NCI-H2029 treated with DMSO at 0.1 percent for 48 hours (cell line): ENCODE data around the gene CAMK2D.

Experiments
- DNase-seq: peaks from one replicate; lab custom pipeline; 2025; lab: John Stamatoyannopoulos, UW

CAMK2D gene

GRCh38 chr4:113637823-113638561 is 123.5 kb downstream of the CAMK2D start:
- peak; percentile 54 for DNase-seq

GRCh38 chr4:113637363-113637762 is 124.2 kb downstream of the CAMK2D start:
- no peak for DNase-seq

- DNase-seq = no peak
These were observed 124.7 kb downstream of the CAMK2D start for GRCh38 chr4:113636877-113637276.

- no peak for DNase-seq
These were observed 125.1 kb downstream of the CAMK2D start for GRCh38 chr4:113636438-113636818.

GRCh38 chr4:113635739-113636437 is 125.7 kb downstream of the CAMK2D start:
- no peak for DNase-seq

GRCh38 chr4:113634081-113634969 is 127.2 kb downstream of the CAMK2D start:
- DNase-seq = no peak

GRCh38 chr4:113633467-113633866 is 128.1 kb downstream of the CAMK2D start:
- no peak for DNase-seq

- DNase-seq = no peak
These were observed 132.8 kb downstream of the CAMK2D start for GRCh38 chr4:113628711-113629110.

- no peak for DNase-seq
These were observed 134.2 kb downstream of the CAMK2D start for GRCh38 chr4:113627321-113627720.

- DNase-seq = no peak
These were observed 135.6 kb downstream of the CAMK2D start for GRCh38 chr4:113625902-113626301.

- no peak for DNase-seq
These were observed 138.2 kb downstream of the CAMK2D start for GRCh38 chr4:113623274-113623894.

GRCh38 chr4:113621633-113622032 is 139.9 kb downstream of the CAMK2D start:
- no peak for DNase-seq

GRCh38 chr4:113620032-113620431 is 141.5 kb downstream of the CAMK2D start:
- DNase-seq = no peak

- no peak for DNase-seq
These were observed 142.0 kb downstream of the CAMK2D start for GRCh38 chr4:113619526-113619925.

GRCh38 chr4:113618205-113618604 is 143.3 kb downstream of the CAMK2D start:
- no peak for DNase-seq

- DNase-seq = no peak
These were observed 144.3 kb downstream of the CAMK2D start for GRCh38 chr4:113617195-113617594.

- DNase-seq = no peak
These were observed 145.1 kb downstream of the CAMK2D start for GRCh38 chr4:113616443-113616842.

GRCh38 chr4:113614414-113614813 is 147.1 kb downstream of the CAMK2D start:
- DNase-seq = no peak

- no peak for DNase-seq
These were observed 148.0 kb downstream of the CAMK2D start for GRCh38 chr4:113613503-113613902.

- DNase-seq = peak; percentile 63
These were observed 151.0 kb downstream of the CAMK2D start for GRCh38 chr4:113610537-113610936.

GRCh38 chr4:113607998-113608397 is 153.5 kb downstream of the CAMK2D start:
- DNase-seq = no peak

GRCh38 chr4:113607147-113607720 is 154.3 kb downstream of the CAMK2D start:
- no peak for DNase-seq
